Hematopoietic multipotent progenitor cell treated with erythropoietin and hydrocortisone succinate and interleukin-3 and kit ligand, for 8 days (in vitro differentiated cells): ENCODE results near the gene CKS1B.

ENCODE experiments used
- DNase-seq: peaks from one replicate; pipeline ENCODE4 v3.0.0-alpha.2; 2015

Gene CKS1B

DNA sequence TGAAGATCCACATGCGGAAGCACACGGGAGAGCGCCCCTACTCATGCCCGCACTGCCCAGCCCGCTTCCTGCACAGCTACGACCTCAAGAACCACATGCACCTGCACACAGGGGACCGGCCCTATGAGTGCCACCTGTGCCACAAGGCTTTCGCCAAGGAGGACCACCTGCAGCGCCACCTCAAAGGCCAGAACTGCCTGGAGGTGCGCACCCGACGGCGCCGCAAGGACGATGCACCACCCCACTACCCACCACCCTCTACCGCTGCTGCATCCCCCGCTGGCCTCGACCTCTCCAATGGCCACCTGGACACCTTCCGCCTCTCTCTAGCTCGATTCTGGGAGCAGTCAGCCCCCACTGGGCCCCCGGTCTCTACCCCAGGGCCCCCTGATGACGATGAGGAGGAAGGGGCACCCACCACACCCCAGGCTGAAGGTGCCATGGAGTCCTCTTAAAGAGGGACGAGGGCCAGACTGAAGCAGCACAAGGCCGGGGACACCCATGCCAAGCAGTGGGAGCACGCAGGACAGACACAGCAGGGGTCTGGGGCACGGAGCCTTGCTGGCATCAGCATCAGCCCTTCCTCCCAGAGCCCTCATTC lies 41.9 kb downstream of the CKS1B start:
- DNase-seq, result no peak

DNA sequence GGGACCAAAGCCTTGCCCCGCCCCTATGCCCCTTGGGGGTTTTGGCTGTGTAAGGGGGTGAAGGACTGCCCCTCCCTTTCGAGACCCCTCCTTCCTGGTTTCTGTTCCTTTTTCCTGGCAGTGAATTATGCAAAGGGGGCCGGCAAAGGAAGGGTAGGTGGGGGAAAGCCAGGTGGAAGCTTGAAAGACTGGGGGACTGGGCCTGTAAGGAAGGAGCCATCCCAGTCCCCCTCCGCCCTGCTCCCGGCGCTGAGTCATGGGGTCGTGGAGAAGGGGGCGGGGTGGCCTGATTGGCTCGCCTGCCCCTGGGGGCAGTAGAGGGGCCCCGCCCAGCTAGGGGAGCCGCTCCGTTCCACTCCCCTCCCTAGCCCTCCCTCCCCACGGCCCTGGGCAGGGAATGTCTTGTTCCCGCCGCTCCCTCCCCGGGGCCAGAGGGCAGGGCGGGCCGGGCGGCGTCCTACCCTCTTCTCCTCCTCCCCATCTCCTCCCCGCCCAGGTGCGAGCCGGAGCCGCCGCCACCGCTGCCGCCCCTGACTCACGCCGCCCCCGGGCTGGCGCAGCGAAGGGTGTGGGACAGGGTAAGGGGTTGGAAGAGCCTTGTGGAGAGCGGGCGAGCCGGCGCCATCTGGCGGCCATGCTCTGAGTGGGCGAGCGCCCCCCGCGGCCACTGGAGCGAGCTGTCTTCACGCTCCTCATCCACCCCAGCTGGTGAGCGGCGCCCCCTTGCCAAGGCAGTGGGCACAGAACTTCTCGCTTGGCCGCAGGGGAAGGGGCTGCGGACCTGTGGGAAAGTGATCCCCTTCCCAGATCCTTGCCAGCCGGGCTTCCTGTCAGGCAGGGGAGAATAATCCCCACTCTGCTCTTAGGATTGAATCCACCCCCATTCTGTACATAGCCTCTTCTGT lies 42.8 kb downstream of the CKS1B start:
- DNase-seq, result peak; percentile 89

DNA sequence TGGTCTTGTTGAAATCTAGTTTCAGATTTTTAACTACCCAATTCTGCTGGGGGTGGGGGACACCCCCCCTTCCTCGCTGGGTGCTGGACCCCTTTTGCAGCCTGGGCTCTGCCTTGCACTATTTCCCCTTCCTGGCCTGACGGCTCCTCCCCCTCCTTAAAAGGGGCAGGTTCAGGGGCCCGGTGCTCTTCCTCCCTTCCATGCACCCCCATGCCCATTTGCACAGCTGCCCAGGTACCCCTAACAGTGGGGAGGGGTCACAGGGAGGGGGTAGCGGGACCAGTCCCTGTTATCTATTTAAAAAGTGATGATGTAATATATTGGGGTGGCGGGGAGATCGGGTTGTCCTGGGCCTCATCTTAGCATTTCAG lies 43.5 kb downstream of the CKS1B start:
- no peak for DNase-seq

DNA sequence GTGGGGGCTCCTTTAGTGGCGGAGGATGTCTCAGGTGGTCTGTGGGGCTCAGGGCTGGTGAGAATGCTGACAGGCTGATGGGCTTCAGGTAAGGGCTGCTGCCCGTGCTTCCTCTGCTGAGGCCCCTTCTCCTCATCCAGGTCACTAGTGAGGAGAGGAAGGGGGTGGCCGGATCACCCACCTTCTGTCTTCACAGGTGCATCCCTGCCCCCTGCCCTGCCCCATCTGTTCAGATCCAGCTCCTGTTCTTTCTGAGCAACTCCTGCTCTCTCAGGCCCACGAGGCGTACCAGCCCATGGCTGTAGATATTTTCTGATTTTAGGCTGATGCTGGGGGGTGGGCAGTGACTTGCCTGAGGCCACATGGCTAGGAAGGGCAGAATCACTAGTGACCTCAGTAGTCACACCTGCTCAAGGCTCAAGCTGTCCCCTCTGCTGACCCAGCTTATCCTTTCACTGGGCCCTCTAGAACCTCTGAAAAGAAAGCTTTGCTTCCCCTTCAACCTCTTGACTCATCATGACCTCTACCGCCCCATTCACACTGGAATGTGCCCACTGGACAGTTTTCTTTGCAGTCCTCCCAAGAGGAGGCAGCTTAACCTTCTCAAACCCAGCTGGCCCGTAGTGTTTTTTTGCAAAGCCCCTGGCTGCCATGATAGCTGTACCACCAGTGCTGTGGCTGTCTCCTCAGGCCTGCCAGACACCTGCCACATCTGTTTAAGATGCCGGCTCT lies 44.3 kb downstream of the CKS1B start:
- DNase-seq, result no peak

DNA sequence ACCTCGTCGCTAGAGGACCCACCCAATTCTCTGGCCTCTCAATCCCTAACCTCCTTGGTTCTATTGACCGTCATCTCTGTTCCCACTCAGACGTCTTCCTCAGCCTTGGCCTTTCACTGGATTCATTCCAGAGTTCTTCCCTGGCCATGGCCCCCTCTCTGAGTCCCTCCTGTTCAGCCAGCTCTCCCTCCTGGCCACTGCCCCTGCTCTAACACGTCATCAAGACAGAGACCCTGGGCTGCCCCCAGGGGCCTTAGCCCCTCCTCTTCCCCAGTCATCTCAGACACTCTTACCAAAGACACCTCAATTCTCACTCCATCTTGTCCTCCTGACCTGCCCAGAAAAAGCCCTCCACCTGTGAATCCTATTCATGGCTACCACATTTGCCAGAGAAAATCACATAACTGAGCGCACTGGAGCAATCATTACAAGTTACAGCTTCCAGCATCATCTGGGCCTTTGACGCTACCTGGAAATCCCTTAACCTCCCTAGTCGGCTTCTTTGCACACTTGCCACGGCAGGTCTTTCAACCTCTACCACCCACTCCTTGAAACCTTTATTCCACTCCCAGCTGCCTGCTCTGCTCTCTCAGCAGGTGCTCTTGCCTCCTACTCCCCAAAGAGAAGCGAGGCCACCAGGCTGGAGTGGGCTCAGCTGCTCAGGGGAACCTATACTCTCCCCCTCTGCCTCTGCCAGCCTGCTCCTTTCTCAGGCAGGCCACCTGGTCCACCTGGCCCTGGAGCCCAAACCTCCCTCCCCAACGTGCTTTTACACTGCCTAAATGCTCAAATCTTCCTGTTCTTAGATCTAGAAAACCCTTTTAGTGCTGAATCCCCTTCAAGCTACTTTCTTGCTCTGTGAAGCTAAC lies 45.1 kb downstream of the CKS1B start:
- DNase-seq, result no peak

DNA sequence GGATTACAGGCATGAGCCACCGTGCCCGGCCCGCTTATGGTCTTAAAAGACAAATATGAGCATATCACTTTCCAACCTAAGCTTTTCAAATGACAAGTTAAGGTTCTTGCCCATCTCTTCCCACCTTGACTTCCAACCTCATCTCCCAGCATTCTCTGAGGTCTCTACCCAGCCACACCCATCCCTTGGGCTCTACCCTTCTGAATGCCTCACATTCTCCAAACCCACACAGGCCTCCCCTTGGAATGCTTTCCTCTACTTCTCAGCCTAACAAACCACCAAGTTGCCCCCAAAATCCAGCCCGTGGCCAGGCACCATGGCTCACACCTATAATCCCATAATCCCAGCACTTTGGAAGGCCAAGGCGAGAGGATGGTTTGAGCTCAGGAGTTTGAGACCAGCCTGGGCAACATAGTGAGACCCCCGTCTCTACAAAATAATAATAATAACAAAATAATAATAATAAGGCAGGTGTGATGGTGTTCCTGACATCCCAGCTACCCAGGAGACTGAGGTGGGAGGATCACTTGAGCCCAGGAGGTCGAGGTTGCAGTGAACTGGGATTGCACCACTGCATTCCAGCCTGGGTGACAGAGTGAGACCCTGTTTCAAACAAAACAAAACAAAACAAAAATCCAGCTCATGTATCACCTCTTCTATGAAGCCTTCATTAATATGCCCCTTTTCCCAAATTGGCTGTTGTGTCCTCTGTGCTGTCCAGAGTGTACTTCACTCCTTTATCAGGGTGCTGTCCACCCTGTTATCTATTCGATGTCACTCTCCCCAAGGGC lies 47.9 kb downstream of the CKS1B start:
- no peak for DNase-seq

DNA sequence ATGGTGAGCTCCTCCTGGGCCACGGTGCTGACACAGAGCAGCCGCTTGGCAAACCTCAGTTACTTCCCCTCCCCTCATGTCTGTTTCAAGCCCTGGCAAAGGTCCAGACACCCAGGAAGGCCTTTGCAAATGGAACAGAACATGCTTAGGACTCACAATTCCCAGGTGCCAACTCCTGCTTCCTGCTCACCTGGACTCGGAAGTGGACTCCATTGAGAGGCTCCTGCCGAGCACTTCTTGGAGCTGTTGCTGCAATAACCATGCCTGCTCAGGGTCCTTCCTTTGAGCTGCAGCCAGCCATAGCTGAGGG lies 48.4 kb downstream of the CKS1B start:
- peak; percentile 70 for DNase-seq

DNA sequence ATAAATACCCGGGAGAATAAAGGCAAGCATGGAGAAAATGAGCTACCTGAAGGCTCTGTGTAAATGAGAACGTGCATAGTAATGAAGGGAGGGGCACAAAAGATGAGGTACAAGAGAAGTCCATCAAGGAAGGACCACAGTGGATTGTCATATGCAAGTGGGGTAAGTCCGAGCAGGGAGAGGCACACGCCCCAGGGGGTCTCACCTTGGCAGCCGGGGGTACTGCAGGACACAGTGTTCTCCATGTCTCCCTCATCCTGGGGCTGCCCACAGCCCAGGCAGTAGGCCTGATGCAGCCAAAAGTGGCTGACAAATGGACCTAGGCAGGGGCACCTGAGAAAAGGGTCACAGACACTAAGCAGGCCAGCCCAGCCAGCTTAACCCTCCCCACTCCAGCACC lies 49.1 kb downstream of the CKS1B start:
- DNase-seq, result no peak

DNA sequence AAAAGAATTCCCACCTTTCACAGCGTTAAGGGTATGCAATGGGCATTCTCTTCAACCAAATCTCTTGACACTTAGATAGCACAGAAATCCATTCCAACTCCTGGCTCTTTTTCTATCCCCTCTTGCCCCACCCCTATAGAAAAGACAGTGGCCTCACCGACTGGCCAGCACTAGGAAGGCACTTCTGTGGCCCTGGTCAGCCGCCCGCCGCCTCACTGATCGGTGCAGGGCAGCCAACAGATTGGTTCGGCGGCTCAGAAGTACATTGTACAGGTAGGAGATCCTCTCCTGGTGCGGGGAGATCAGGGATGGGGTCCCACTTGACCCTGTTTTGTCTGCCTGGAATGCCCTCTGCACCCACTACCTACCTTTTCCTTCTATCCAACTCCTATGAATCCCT lies 49.8 kb downstream of the CKS1B start:
- no peak for DNase-seq

DNA sequence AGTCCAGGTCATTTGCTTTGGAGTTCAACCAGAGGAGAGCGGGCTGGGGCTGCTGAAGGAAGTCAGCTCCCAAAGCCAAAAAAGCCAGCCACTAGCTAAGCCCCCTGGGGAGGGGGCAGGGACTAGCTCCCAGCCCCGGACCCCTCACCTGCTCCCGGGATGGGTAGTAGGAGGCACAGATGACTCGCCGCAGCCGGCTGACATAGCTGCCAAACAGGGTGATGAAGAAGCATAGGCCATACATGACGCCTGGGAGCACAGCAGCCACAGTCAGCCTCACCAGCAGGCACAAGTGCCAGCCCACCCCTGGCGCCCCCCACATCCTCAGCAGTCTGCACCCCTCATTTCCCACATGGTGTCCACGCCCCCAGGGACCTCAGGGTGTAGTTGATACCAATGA lies 51.7 kb downstream of the CKS1B start:
- no peak for DNase-seq

DNA sequence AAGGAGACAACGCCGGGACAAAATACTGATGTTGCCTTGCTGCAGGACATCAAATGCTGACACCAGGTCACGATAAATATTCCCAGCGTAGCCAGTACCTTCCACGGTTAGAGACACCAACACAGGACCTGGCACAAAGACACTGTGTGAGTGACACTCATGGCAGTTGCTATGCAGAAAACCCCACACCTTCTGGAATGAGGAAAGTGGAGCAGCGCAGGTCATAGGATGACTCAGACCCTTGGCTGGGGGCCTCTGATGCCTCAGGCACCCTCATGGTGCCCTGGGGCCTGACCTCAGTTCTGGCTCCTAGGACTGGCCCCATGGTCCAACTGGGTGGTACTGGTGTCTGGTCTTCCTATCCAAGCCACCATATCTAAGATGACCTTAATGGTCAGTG lies 52.1 kb downstream of the CKS1B start:
- DNase-seq, result no peak
